ENCODE measurements around the gene GSK3B.
"Not testable (repeated sequence)": the region's sequence is repeated elsewhere in the genome, so short reads cannot be mapped to it uniquely, and the experiment has no call there.

The GSK3B gene

GRCh38 chr3:119898478-119899191 is 195.6 kb downstream of the GSK3B start:
- Histone ChIP-seq H3K4me1 (ENCODE audit: control insufficient read depth in 1 of 2, insufficient read depth in 1 of 2, low read depth in 1 of 2, low read length in 1 of 2) (peaks cover 10 to 15% of the 10 kb centered on the region in 2 experiments), H3K4me3 (ENCODE audit: low read depth in 1 of 2, low read length in 1 of 2) (no peak overlapping the region), H3K36me3 (peaks cover 33% of the 10 kb centered on the region), H3K27me3 (no peaks in the 10 kb centered on the region), H3K9me3 (no peaks in the 10 kb centered on the region), H3K27ac (no peak overlapping the region)
- no peak for TF ChIP-seq CTCF (IDR thresholded peaks at IDR 0.05)

- peaks cover 14 to 15% of the 10 kb centered on the region in 2 experiments for H3K4me1 ChIP-seq (ENCODE audit: control insufficient read depth in 1 of 2, insufficient read depth in 1 of 2, low read depth in 1 of 2, low read length in 1 of 2)
- H3K9me3 ChIP-seq = no peaks in the 10 kb centered on the region
- no peak for TF ChIP-seq CTCF (IDR thresholded peaks at IDR 0.05)
- no peaks in the 10 kb centered on the region for H3K27me3 ChIP-seq
- peaks cover 10% of the 10 kb centered on the region for H3K36me3 ChIP-seq
- no peak overlapping the region for H3K4me3 ChIP-seq (ENCODE audit: low read depth in 1 of 2, low read length in 1 of 2)
- H3K27ac ChIP-seq = peak overlapping the region; percentile 42
Measured at GRCh38 chr3:119894195-119894594, 200.1 kb downstream of the GSK3B start.

- no peaks in the 10 kb centered on the region for H3K27me3 ChIP-seq
- peaks cover 6% of the 10 kb centered on the region for H3K36me3 ChIP-seq
- no peak for TF ChIP-seq CTCF (IDR thresholded peaks at IDR 0.05)
- peak overlapping the region; percentile 42 for H3K27ac ChIP-seq
- no peak overlapping the region for H3K4me3 ChIP-seq (ENCODE audit: low read depth in 1 of 2, low read length in 1 of 2)
- peaks cover 14 to 15% of the 10 kb centered on the region in 2 experiments for H3K4me1 ChIP-seq (ENCODE audit: control insufficient read depth in 1 of 2, insufficient read depth in 1 of 2, low read depth in 1 of 2, low read length in 1 of 2)
- no peaks in the 10 kb centered on the region for H3K9me3 ChIP-seq
Measured at GRCh38 chr3:119893769-119894168, 200.5 kb downstream of the GSK3B start.

GRCh38 chr3:119891944-119892721 is 202.1 kb downstream of the GSK3B start:
- Histone ChIP-seq H3K27me3 (no peaks in the 10 kb centered on the region), H3K27ac (no peak overlapping the region), H3K9me3 (peaks cover 4% of the 10 kb centered on the region), H3K4me3 (ENCODE audit: low read depth in 1 of 2, low read length in 1 of 2) (no peak overlapping the region), H3K4me1 (ENCODE audit: control insufficient read depth in 1 of 2, insufficient read depth in 1 of 2, low read depth in 1 of 2, low read length in 1 of 2) (peaks cover 14 to 15% of the 10 kb centered on the region in 2 experiments), H3K36me3 (no peaks in the 10 kb centered on the region)
- TF ChIP-seq CTCF (IDR thresholded peaks at IDR 0.05) = no peak

- not testable (repeated sequence) for H3K27ac ChIP-seq; H3K9me3 ChIP-seq; H3K4me1 ChIP-seq (ENCODE audit: control insufficient read depth in 1 of 2, insufficient read depth in 1 of 2, low read depth in 1 of 2, low read length in 1 of 2); H3K27me3 ChIP-seq; H3K4me3 ChIP-seq (ENCODE audit: low read depth in 1 of 2, low read length in 1 of 2); H3K36me3 ChIP-seq
Measured at GRCh38 chr3:119888681-119889080, 205.6 kb downstream of the GSK3B start.
